Activated naive CD4-positive, alpha-beta T cell treated with anti-CD3 and anti-CD28 coated beads, Interleukin-2, amount 50 U/mL, for 72 hours (primary cell): ENCODE measurements around the gene TMEM229A. TPM values are rescaled to one million over a fixed set of nuclear protein-coding genes. Genes with fewer than 3 reads are reported as not detected.

Experiments used
- ATAC-seq, 2 donors: fragments of 150-1000 bp; cut with Tn5 transposase; 2 replicates each; pipeline ENCODE4 v1.10.0; 2021; ENCODE audit warnings: mild to moderate bottlenecking in 2 of 2, moderate library complexity in 2 of 2
- DNase-seq, 2 donors: peaks; one replicate each; pipeline ENCODE4 v3.0.0; 2021 to 2022; ENCODE audit warnings: low spot score in 2 of 2
- H3K27ac Mint-ChIP-seq, 2 donors: one replicate each; pipeline ENCODE4 v1.8.0; 2022; ENCODE audit warnings: mild to moderate bottlenecking in 2 of 2, mixed read lengths in 2 of 2
- H3K36me3 Mint-ChIP-seq, 2 donors: one replicate each; pipeline ENCODE4 v1.8.0; 2022; ENCODE audit warnings: mixed read lengths in 2 of 2
- H3K9me3 Mint-ChIP-seq, 2 donors: one replicate each; pipeline ENCODE4 v1.8.0; 2022; ENCODE audit warnings: mixed read lengths in 2 of 2
- total RNA-seq, 2 donors: library from RNA; stranded (reverse); gene quantifications; one replicate each; pipeline ENCODE4 v1.2.3, GENCODE V29; 2022

Gene TMEM229A
- total RNA-seq, 2 donors from 2014 or later: not detected

DNA sequence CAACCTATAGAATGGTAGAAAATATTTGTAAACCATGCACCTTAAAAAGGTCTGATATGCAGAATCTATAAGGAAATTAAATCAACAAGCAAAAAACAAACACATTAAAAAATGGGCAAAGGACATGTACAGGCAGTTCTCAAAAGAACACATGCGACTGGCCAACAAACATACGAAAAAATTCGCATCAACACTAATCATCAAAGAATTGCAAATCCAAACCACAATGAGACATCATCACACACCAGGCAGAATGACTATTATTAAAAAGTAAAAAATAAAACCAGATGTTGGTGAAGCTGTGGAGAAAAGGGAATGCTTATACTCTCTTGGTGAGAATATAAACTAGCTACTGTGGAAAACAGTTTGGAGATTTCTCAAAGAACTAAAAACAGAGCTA is 33.2 kb downstream of the TMEM229A start:
- ATAC-seq (no peak), DNase-seq (no peak)
- peaks cover 14 to 23% of the 10 kb centered on the region in 2 donors for H3K9me3 Mint-ChIP-seq
- no peaks in the 10 kb centered on the region for H3K36me3 Mint-ChIP-seq
- H3K27ac Mint-ChIP-seq: no peak overlapping the region

DNA sequence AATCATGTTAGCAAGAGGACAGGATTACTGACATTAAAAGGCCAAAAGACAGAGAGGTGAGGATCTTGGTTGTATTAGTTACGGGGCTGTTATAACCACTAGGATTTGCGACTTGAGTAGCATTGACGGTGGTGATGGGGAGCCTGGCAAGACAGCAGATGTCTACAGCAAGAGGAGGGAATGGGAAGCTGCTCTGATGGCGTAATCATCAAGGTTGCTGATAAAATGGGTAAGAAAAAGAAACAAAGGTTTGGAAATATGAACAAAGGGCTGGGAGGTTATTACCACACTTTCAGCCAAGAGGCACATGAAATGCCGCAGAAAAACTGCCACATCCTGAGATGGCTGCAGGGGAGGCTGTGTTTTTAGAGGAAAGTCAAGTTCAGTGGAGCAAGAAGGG is 33.9 kb downstream of the TMEM229A start:
- DNase-seq (no peak), ATAC-seq (no peak)
- Mint-ChIP-seq H3K27ac (no peak overlapping the region), H3K9me3 (peaks cover 14 to 23% of the 10 kb centered on the region in 2 donors), H3K36me3 (no peaks in the 10 kb centered on the region)

DNA sequence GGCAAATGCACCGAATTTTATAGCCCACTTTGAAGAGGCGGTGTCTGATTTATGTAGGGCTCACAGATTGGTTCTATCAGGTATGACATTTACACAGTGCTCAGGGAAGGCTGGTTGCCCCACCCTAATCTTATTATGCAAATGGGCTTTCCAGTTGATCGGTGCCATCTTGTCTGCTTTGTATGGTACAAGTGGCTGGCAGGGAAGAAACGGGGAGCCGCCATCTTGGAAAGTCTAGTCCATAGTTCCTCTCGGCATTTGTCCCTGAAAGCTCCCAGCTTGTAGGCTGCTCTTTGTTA is 36.6 kb downstream of the TMEM229A start:
- Mint-ChIP-seq H3K27ac (no peak overlapping the region), H3K36me3 (no peaks in the 10 kb centered on the region), H3K9me3 (peaks cover under 1 to 19% of the 10 kb centered on the region in 2 donors)
- DNase-seq (no peak), ATAC-seq (no peak)

DNA sequence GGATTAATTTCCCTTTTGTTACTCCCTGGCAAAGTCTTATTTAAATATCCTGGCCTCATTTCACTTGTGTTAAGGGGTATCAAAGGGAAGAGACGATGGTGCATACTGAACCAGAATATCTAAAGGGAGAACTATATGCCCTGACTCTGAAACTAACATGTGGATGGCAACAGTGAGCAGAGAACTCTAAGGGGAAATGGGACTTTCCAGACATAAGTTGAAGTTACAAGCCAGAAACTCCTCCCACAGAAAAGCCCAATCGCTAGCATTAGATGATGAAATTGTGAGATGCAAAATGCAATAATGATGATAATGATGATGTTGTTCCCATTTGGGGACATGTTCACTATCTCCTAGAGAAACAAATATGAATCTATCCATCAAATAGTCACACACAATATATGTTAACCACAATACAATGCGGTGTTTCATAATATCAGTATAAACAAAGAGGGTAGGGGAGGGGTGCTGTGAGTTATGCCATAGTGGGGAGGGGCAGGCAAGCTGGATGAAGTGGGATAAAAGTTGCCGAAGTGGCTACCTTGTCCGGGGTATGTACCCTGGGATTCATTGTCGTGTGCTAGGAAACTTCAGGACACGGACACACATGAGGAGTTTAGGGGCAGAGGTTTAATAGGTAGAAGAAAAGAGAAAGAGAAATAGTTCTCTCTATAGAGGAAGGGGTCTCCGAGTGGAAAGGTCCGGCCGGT is 37.1 kb downstream of the TMEM229A start:
- Mint-ChIP-seq H3K27ac (no peak overlapping the region), H3K36me3 (no peaks in the 10 kb centered on the region), H3K9me3 (peaks cover 0 to 16% of the 10 kb centered on the region in 2 donors)
- ATAC-seq (no peak), DNase-seq (no peak)

DNA sequence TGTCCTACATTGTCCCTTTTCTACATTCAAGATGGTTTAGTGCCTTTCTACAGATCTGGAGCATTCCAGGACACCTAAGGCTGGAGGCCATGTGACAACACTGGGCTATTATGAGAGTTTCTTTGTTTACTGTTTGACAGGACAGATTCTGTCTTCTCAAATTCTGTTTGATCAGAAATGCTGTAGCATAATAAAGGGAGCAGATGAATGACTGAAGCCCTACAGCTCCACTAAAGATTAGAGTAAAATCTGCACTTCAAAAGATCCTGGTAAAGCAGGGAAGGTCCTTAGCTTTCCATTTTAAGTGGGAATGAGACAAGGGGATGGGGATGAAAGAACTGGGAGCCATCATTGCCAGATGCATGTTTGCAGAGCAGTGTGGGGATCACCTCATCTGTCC is 38.4 kb downstream of the TMEM229A start:
- Mint-ChIP-seq H3K9me3 (peaks cover 8 to 20% of the 10 kb centered on the region in 2 donors), H3K36me3 (peaks cover 0 to 5% of the 10 kb centered on the region in 2 donors), H3K27ac (no peak overlapping the region)
- ATAC-seq (no peak), DNase-seq (no peak)

DNA sequence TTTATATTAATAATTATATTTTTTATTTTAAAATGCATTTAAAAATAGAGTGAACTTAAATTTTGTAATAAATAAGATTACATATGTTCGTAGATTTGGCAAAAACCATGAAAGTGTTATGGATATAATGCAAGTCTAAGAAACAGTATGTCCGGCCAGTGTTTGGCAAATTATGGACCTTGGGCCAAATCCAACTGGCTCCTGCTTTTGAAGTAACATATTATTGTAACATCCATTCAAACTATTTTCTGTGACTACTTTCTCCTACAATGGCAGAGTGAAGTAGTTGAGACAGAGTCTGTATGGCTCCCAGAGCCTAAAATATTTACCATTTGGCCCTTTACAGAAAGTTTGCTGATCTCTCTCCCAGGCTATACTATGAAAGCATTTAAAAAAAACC is 38.9 kb downstream of the TMEM229A start:
- no peak for ATAC-seq

DNA sequence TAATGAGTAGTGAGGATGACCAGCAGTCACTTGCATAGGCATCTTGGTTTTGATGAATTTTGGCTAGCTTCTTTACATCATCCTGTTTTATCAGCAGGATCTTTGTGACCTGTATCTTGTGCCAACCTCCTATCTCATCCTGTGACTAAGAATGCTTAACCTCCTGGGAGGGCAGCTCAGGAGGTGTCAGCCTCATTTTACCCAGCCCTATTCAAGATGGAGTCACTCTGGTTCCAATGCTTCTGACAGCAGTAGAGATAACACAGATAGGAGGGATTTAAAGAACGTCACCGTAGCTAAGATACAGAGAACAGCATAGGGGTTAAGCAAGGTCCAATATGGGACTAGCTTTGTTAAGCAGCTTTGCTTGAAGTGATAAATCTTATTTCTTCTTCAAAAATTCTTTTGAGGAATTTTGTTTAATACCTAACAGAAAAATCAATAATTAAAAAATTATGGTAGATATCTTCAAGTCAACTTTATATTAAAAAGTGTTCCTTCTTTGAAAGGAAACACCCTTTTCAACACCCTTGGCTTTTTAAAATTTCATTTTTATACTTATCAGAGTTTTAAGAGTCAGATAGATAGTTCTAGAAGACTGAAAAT is 39.9 kb downstream of the TMEM229A start:
- Mint-ChIP-seq H3K27ac (no peak overlapping the region), H3K36me3 (peaks cover 0 to 5% of the 10 kb centered on the region in 2 donors), H3K9me3 (peaks cover 8 to 14% of the 10 kb centered on the region in 2 donors)
- ATAC-seq (no peak), DNase-seq (no peak)

More for the DNA sequence above, 38.9 kb downstream of the TMEM229A start:
- H3K36me3 Mint-ChIP-seq: peaks cover 0 to 5% of the 10 kb centered on the region in 2 donors
- DNase-seq: no peak
- peaks cover 8 to 20% of the 10 kb centered on the region in 2 donors for H3K9me3 Mint-ChIP-seq
- no peak overlapping the region for H3K27ac Mint-ChIP-seq

DNA sequence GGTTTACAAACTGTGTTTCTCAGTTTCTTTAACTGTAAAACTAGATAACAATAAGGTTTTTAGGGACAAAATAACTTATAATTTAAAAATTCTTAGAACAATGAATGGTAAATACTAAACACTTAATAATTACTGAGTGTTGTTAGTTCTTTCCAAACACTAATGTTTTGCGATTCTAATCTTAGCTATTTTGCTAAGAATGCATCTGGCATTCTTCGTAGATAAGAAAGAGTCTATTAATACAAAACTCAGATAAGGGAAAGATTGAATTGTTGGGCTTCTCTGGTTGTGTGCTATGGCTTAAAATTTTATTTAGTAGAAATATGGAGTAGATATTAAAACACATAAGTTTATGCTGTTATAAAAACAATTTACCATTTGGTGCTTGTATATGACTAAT is 45.4 kb downstream of the TMEM229A start:
- no peak for ATAC-seq
- peaks cover 0 to 5% of the 10 kb centered on the region in 2 donors for H3K36me3 Mint-ChIP-seq

More for the DNA sequence above, 45.4 kb downstream of the TMEM229A start:
- Mint-ChIP-seq H3K9me3 (peaks cover 6 to 13% of the 10 kb centered on the region in 2 donors), H3K27ac (no peak overlapping the region)
- no peak for DNase-seq

Other genes with a start within 250 kb of the TMEM229A start
- gene HYAL4, start 187.9 kb downstream of the TMEM229A start, total RNA-seq: under 1 TPM in 1 of 2 donors, not detected in 1; 0.14 TPM
- gene SPAM1, start 107.8 kb downstream of the TMEM229A start, total RNA-seq: not detected